Stimulated activated memory B cell treated with anti-CD40 and anti-IgM and Interleukin-4, amounts not matched to agents 10 μg/mL and 1 μg/mL and 100 μg/mL, for 72 hours (primary cell): ENCODE data around the gene NBEA.
"Not testable (repeated sequence)": the region's sequence is repeated elsewhere in the genome, so short reads cannot be mapped to it uniquely, and the experiment has no call there.

Source experiments
- ATAC-seq: fragments of 150-1000 bp; cut with Tn5 transposase; 2 replicates; pipeline ENCODE4 v1.10.0; 2021
- H3K27ac Mint-ChIP-seq: one replicate; pipeline ENCODE4 v1.8.0; 2022; ENCODE audit warnings: mild to moderate bottlenecking, mixed read lengths
- H3K27me3 Mint-ChIP-seq: one replicate; pipeline ENCODE4 v1.8.0; 2022; ENCODE audit warnings: mixed read lengths
- H3K36me3 Mint-ChIP-seq: one replicate; pipeline ENCODE4 v1.8.0; 2022; ENCODE audit warnings: mixed read lengths
- H3K4me1 Mint-ChIP-seq: one replicate; pipeline ENCODE4 v1.8.0; 2022; ENCODE audit warnings: mixed read lengths
- H3K4me3 Mint-ChIP-seq: one replicate; pipeline ENCODE4 v1.8.0; 2022; ENCODE audit warnings: mild to moderate bottlenecking, moderate library complexity, mixed read lengths
- H3K9me3 Mint-ChIP-seq: one replicate; pipeline ENCODE4 v1.8.0; 2022; ENCODE audit warnings: mixed read lengths

The NBEA gene

GRCh38 chr13:35387682-35388250 lies 445.7 kb downstream of the NBEA start:
- no peak for ATAC-seq
- no peaks in the 10 kb centered on the region for H3K27me3 Mint-ChIP-seq
- no peaks in the 10 kb centered on the region for H3K36me3 Mint-ChIP-seq
- H3K4me3 Mint-ChIP-seq: no peak overlapping the region
- H3K9me3 Mint-ChIP-seq: no peaks in the 10 kb centered on the region
- H3K4me1 Mint-ChIP-seq: no peaks in the 10 kb centered on the region
- no peak overlapping the region for H3K27ac Mint-ChIP-seq

- no peak for ATAC-seq
- Mint-ChIP-seq H3K4me1 (no peaks in the 10 kb centered on the region), H3K9me3 (no peaks in the 10 kb centered on the region), H3K36me3 (no peaks in the 10 kb centered on the region), H3K4me3 (no peak overlapping the region), H3K27me3 (no peaks in the 10 kb centered on the region), H3K27ac (no peak overlapping the region)
Observed at GRCh38 chr13:35388441-35389355, 446.6 kb downstream of the NBEA start.

- Mint-ChIP-seq H3K9me3 (no peaks in the 10 kb centered on the region), H3K36me3 (no peaks in the 10 kb centered on the region), H3K4me3 (no peak overlapping the region), H3K27me3 (no peaks in the 10 kb centered on the region), H3K27ac (no peak overlapping the region), H3K4me1 (no peaks in the 10 kb centered on the region)
- ATAC-seq: no peak
Observed at GRCh38 chr13:35389535-35389934, 447.5 kb downstream of the NBEA start.

GRCh38 chr13:35392768-35393167 lies 450.7 kb downstream of the NBEA start:
- H3K36me3 Mint-ChIP-seq: peaks cover 9% of the 10 kb centered on the region
- H3K4me1 Mint-ChIP-seq: no peaks in the 10 kb centered on the region
- H3K4me3 Mint-ChIP-seq: no peak overlapping the region
- no peak for ATAC-seq
- peaks cover 6% of the 10 kb centered on the region for H3K9me3 Mint-ChIP-seq
- H3K27me3 Mint-ChIP-seq: no peaks in the 10 kb centered on the region
- no peak overlapping the region for H3K27ac Mint-ChIP-seq

- H3K9me3 Mint-ChIP-seq: peaks cover 6% of the 10 kb centered on the region
- peaks cover 9% of the 10 kb centered on the region for H3K36me3 Mint-ChIP-seq
- H3K4me3 Mint-ChIP-seq: no peak overlapping the region
- no peak overlapping the region for H3K27ac Mint-ChIP-seq
- H3K4me1 Mint-ChIP-seq: no peaks in the 10 kb centered on the region
- ATAC-seq: no peak
- no peaks in the 10 kb centered on the region for H3K27me3 Mint-ChIP-seq
Observed at GRCh38 chr13:35393886-35394285, 451.8 kb downstream of the NBEA start.

- not testable (repeated sequence) for H3K4me3 Mint-ChIP-seq, H3K9me3 Mint-ChIP-seq, ATAC-seq, H3K27ac Mint-ChIP-seq, H3K27me3 Mint-ChIP-seq, H3K36me3 Mint-ChIP-seq, H3K4me1 Mint-ChIP-seq
Observed at GRCh38 chr13:35408285-35408684, 466.2 kb downstream of the NBEA start.

- Mint-ChIP-seq H3K27me3 (no peaks in the 10 kb centered on the region), H3K4me3 (no peak overlapping the region), H3K36me3 (no peaks in the 10 kb centered on the region), H3K9me3 (peaks cover 5% of the 10 kb centered on the region), H3K4me1 (no peaks in the 10 kb centered on the region), H3K27ac (no peak overlapping the region)
- ATAC-seq: no peak
Observed at GRCh38 chr13:35411059-35411744, 469.1 kb downstream of the NBEA start.

- H3K27me3 Mint-ChIP-seq: no peaks in the 10 kb centered on the region
- peaks cover 6% of the 10 kb centered on the region for H3K36me3 Mint-ChIP-seq
- no peak overlapping the region for H3K27ac Mint-ChIP-seq
- H3K9me3 Mint-ChIP-seq: no peaks in the 10 kb centered on the region
- no peak for ATAC-seq
- H3K4me1 Mint-ChIP-seq: no peaks in the 10 kb centered on the region
- H3K4me3 Mint-ChIP-seq: no peak overlapping the region
Observed at GRCh38 chr13:35448465-35448864, 506.4 kb downstream of the NBEA start.

GRCh38 chr13:35449821-35450220 lies 507.8 kb downstream of the NBEA start:
- Mint-ChIP-seq H3K27ac (no peak overlapping the region), H3K36me3 (peaks cover 6% of the 10 kb centered on the region), H3K4me1 (no peaks in the 10 kb centered on the region), H3K9me3 (no peaks in the 10 kb centered on the region), H3K4me3 (no peak overlapping the region), H3K27me3 (no peaks in the 10 kb centered on the region)
- no peak for ATAC-seq

GRCh38 chr13:35455022-35455421 lies 513.0 kb downstream of the NBEA start:
- Mint-ChIP-seq H3K9me3 (no peaks in the 10 kb centered on the region), H3K4me3 (no peak overlapping the region), H3K27me3 (no peaks in the 10 kb centered on the region), H3K27ac (no peak overlapping the region), H3K4me1 (no peaks in the 10 kb centered on the region), H3K36me3 (peaks cover 20% of the 10 kb centered on the region)
- no peak for ATAC-seq

GRCh38 chr13:35457258-35457657 lies 515.2 kb downstream of the NBEA start:
- Mint-ChIP-seq H3K27ac (no peak overlapping the region), H3K27me3 (peaks cover under 1% of the 10 kb centered on the region), H3K4me1 (no peaks in the 10 kb centered on the region), H3K9me3 (no peaks in the 10 kb centered on the region), H3K36me3 (peaks cover 20% of the 10 kb centered on the region), H3K4me3 (no peak overlapping the region)
- ATAC-seq: no peak

- H3K27ac Mint-ChIP-seq: no peak overlapping the region
- H3K4me1 Mint-ChIP-seq: no peaks in the 10 kb centered on the region
- H3K36me3 Mint-ChIP-seq: peaks cover 14% of the 10 kb centered on the region
- H3K4me3 Mint-ChIP-seq: no peak overlapping the region
- no peaks in the 10 kb centered on the region for H3K9me3 Mint-ChIP-seq
- peaks cover 9% of the 10 kb centered on the region for H3K27me3 Mint-ChIP-seq
- no peak for ATAC-seq
Observed at GRCh38 chr13:35460061-35460460, 518.0 kb downstream of the NBEA start.

- Mint-ChIP-seq H3K27me3 (peaks cover 27% of the 10 kb centered on the region), H3K4me3 (no peak overlapping the region), H3K9me3 (peaks cover 3% of the 10 kb centered on the region), H3K36me3 (no peaks in the 10 kb centered on the region), H3K27ac (no peak overlapping the region), H3K4me1 (peaks cover 4% of the 10 kb centered on the region)
- no peak for ATAC-seq
Observed at GRCh38 chr13:35465371-35465770, 523.3 kb downstream of the NBEA start.

GRCh38 chr13:35468195-35468594 lies 526.1 kb downstream of the NBEA start:
- no peak overlapping the region for H3K27ac Mint-ChIP-seq
- peaks cover 7% of the 10 kb centered on the region for H3K4me1 Mint-ChIP-seq
- ATAC-seq: no peak
- H3K36me3 Mint-ChIP-seq: no peaks in the 10 kb centered on the region
- peaks cover 3% of the 10 kb centered on the region for H3K9me3 Mint-ChIP-seq
- H3K4me3 Mint-ChIP-seq: no peak overlapping the region
- peaks cover 37% of the 10 kb centered on the region for H3K27me3 Mint-ChIP-seq

GRCh38 chr13:35469806-35470525 lies 527.9 kb downstream of the NBEA start:
- no peak for ATAC-seq
- H3K4me3 Mint-ChIP-seq: no peak overlapping the region
- peaks cover 5% of the 10 kb centered on the region for H3K9me3 Mint-ChIP-seq
- peaks cover 13% of the 10 kb centered on the region for H3K4me1 Mint-ChIP-seq
- no peak overlapping the region for H3K27ac Mint-ChIP-seq
- H3K27me3 Mint-ChIP-seq: peaks cover 46% of the 10 kb centered on the region
- no peaks in the 10 kb centered on the region for H3K36me3 Mint-ChIP-seq
